OCI-M2 (cell line): Measurements from ENCODE around the gene CCNY.

Experiments used
- DNase-seq: peaks from one replicate; lab custom pipeline; 2025; ENCODE audit not compliant: unreplicated experiment; lab: John Stamatoyannopoulos, UW

Gene CCNY

GRCh38 chr10:35423505-35424306 lies 87.4 kb downstream of the CCNY start:
- no peak for DNase-seq

GRCh38 chr10:35424680-35425285 lies 88.5 kb downstream of the CCNY start:
- no peak for DNase-seq

- DNase-seq = no peak
Measured at GRCh38 chr10:35425595-35425994, 89.3 kb downstream of the CCNY start.

GRCh38 chr10:35426657-35427056 lies 90.3 kb downstream of the CCNY start:
- DNase-seq = no peak

GRCh38 chr10:35427543-35427942 lies 91.2 kb downstream of the CCNY start:
- no peak for DNase-seq

GRCh38 chr10:35428521-35428920 lies 92.2 kb downstream of the CCNY start:
- DNase-seq = no peak

- no peak for DNase-seq
Measured at GRCh38 chr10:35432781-35433338, 96.6 kb downstream of the CCNY start.

- DNase-seq = no peak
Measured at GRCh38 chr10:35433851-35434426, 97.6 kb downstream of the CCNY start.

- no peak for DNase-seq
Measured at GRCh38 chr10:35434533-35434932, 98.2 kb downstream of the CCNY start.

GRCh38 chr10:35435824-35436223 lies 99.5 kb downstream of the CCNY start:
- no peak for DNase-seq

GRCh38 chr10:35437829-35438228 lies 101.5 kb downstream of the CCNY start:
- DNase-seq = no peak

- no peak for DNase-seq
Measured at GRCh38 chr10:35438718-35439571, 102.6 kb downstream of the CCNY start.

GRCh38 chr10:35440016-35440415 lies 103.7 kb downstream of the CCNY start:
- no peak for DNase-seq

GRCh38 chr10:35442028-35442427 lies 105.7 kb downstream of the CCNY start:
- DNase-seq = no peak

GRCh38 chr10:35442592-35442991 lies 106.3 kb downstream of the CCNY start:
- DNase-seq = no peak

- DNase-seq = no peak
Measured at GRCh38 chr10:35443858-35444257, 107.5 kb downstream of the CCNY start.

GRCh38 chr10:35445150-35445884 lies 109.0 kb downstream of the CCNY start:
- no peak for DNase-seq

GRCh38 chr10:35446439-35446838 lies 110.1 kb downstream of the CCNY start:
- DNase-seq = no peak

- DNase-seq = no peak
Measured at GRCh38 chr10:35447693-35448407, 111.5 kb downstream of the CCNY start.
